HG03571 (cell line): ENCODE results near the gene LINC00237.

Experiments used
- ATAC-seq: cut with Tn5 transposase; IDR thresholded peaks from one replicate; pipeline ENCODE4 v1.9.1; 2021; ENCODE audit not compliant: unreplicated experiment

Gene LINC00237

GRCh38 chr20:21106171-21107017, at the start of gene LINC00237:
Gene LINC00237 (minus strand): TSS chr20:21106358.
- no peak for ATAC-seq

- ATAC-seq, result no peak
Measured at GRCh38 chr20:21155268-21155667, 49.1 kb upstream of the LINC00237 start.

- no peak for ATAC-seq
Measured at GRCh38 chr20:21154692-21155091, 48.5 kb upstream of the LINC00237 start.

DNA sequence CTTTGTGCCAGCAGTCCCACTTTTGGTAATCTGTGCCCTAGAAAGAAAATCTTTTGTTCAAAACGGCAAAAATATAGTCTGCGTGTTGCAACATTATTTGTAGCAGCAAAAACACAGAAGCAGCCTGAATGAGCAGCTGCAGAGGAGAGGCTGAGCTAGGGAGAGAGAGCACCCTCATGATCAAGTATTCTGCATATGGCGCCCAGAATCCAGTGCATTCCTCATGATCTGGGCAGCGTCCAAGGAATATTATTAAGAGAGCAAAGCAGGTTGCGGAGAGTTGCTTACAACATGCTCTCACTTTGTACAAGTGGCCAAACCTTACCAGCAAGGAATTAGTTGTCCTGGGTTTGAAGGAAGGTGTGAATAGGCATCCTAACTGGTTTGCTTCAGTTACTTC, 45.6 kb upstream of the LINC00237 start:
- no peak for ATAC-seq

DNA sequence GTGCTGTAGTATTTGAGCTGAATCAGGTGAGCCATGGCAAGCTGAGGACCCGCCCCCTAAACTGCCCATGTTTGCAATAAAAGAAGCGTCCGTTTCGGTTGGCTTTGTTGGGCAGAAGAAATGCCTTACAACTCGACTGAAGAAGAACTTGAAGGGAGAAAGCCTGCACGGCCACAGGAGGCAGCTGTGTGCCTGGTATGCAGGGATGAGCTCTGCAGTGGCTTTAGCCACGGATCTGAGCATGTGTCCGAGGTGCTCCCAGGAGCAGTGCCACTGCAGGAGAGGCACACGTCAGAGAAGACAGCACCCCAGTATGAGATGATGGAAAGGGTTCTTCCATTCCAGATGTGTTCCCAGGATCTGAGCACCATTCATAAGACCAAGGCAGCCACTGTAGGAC, 43.2 kb upstream of the LINC00237 start:
- ATAC-seq, result no peak

GRCh38 chr20:21147593-21147992, 41.4 kb upstream of the LINC00237 start:
- ATAC-seq, result no peak

- ATAC-seq, result no peak
Measured at GRCh38 chr20:21146215-21146614, 40.1 kb upstream of the LINC00237 start.

DNA sequence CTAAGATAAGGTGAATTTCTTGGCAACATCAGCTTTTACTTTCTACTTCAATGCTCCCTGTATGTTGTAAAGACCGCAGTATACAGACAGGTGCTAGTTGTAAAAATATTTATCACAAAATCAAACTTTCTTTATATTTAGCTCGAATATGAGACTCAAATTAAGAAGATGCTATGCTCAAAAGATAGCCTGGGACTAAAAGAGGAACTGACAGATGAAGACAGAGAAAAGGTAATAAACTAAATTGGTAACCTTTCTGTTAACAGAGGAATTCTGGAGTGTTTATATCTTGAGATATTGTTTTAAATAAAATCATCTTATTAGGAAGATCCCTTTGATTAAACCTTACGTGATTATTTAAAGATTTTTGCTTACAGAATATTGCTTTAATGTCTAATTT, 39.3 kb upstream of the LINC00237 start:
- no peak for ATAC-seq

DNA sequence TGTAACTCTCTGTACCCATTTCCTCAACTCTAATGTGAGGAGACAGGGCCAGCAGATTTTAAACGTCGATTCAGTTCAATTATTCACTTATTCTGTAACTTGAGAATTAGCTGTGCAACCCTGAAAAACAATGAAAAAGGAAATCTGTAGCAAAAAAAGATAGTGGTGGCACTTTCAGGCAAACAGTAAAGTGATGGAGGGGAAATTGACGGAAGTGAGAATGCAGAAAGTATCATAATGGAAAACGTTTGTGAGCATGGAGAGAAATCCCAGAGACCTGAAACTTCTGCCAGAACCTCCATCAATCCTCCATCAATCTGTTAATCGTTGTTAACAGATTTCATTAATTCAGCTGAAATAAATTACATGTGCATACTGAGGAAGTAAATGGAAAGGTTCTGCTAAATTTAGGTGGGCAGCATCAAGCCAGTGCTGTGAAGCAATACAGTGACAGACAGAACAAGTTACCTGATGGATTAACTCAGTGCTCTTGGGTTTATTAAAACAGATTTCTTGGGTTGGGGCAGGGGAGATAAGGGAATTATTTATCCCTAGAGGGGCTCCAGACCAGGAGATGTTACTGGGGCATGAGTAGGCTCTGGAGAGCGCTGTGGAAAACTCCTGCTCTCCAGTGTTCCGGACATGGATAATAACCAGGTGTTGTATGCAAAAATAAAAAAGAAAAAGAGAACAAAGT, 37.2 kb upstream of the LINC00237 start:
- ATAC-seq, result no peak

GRCh38 chr20:21141825-21142224, 35.7 kb upstream of the LINC00237 start:
- ATAC-seq, result no peak

GRCh38 chr20:21139881-21140566, 33.9 kb upstream of the LINC00237 start:
- ATAC-seq, result no peak

GRCh38 chr20:21137078-21137477, 30.9 kb upstream of the LINC00237 start:
- no peak for ATAC-seq

DNA sequence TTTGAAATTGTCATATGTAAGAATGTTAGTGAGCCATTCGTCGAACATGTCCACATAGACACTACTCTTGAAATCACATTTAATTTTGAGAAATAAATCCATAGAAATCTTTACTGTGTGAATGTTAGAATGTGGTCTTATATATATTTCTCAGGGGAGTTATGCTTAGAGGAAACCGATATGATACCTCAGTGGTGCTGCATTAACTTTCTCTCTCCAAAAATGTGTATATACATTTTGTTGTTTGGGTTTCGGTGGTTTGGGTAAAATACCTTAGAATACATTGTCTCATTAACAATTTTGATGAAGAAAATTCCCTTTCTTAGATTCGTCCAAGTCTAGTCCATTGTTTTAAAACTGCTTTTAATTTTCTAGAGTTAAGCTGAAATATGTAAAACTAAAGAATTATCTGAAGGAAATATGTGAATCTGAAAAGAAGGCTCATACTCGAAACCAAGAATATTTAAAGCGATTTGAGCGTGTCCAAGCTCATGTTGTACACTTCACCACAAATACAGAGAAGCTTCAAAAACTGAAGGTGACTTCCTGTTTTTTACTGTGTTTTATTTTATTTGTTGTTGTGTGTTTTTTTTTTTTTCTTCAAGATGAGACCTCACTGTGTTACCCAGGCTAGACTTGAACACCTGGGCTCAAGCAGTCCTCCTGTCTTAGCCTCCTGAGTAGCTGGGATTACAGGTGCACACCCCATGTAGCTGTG, 30.0 kb upstream of the LINC00237 start:
- no peak for ATAC-seq

DNA sequence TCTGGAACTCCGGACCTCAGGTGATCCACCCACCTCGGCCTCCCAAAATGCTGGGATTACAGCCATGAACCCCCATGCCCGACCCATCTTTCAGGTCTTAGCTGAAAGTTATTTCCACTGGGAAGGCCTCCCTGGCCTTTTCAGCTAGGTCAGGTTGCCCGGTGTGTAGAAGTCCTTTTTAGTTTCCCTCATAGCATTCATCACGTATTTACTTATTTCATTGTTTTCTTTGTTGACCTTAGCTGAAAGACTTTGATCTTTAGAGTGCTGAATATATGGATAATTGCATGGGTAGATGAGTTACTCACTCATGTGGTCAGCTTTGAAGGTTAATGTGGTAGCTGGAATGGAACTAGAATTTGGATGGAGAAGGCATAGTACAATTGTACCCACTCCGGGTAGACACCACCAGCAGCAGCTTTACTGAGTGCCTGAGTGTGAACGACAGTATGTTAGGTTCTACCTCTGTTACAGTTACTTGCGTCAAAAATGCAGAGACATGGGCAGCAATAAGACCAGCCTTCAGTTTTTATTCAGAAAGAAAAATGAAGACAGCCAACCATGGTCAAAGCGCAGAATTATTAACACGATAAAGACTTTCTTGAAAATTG, 28.8 kb upstream of the LINC00237 start:
- ATAC-seq, result no peak

GRCh38 chr20:21133917-21134622, 27.9 kb upstream of the LINC00237 start:
- no peak for ATAC-seq

DNA sequence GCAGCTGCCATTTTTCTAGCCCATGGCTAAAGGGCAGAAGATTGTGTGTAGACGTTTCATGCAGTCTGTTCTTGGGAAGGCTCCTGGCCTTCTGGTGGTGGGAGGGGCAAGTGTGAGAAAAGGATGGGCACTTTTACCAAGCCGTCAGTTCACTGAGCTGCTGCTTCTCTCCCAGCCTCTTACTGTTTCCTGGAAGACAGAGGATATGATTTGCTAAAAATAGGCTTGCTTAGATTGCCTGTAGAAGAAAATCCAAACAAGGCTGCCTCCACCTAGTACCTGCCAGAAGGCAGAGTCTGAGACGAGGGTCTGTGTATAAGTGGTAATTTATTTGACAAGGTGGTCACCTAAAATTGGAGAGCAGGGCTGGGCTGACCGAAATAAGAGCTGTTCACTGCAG, 27.2 kb upstream of the LINC00237 start:
- no peak for ATAC-seq

GRCh38 chr20:21129861-21130260, 23.7 kb upstream of the LINC00237 start:
- ATAC-seq, result no peak

GRCh38 chr20:21127201-21127981, 21.2 kb upstream of the LINC00237 start:
- no peak for ATAC-seq

GRCh38 chr20:21126581-21126870, 20.4 kb upstream of the LINC00237 start:
- ATAC-seq, result no peak
